Loucy (cell line): Measurements from ENCODE around the gene MEX3B.

ENCODE experiments used
- CTCF ChIP-seq: fragments of 200-600 bp; sonication (generic); conservative IDR thresholded peaks from 2 replicates; pipeline ENCODE4 v1.5.1; 2014; ENCODE audit warnings: mild to moderate bottlenecking, antibody characterized with exemption, low read length
- EZH2phosphoT487 ChIP-seq: fragments of 200-600 bp; IDR thresholded peaks from 2 replicates; pipeline ENCODE4 v1.6.1; 2018; ENCODE audit warnings: antibody characterized with exemption, mild to moderate bottlenecking, moderate library complexity, borderline replicate concordance

GRCh38 chr15:82045179-82045891 is 483 bp downstream of the MEX3B start:
- TF ChIP-seq EZH2phosphoT487 (no peak), CTCF (no peak)
